SK-N-SH (cell line): ENCODE measurements around the gene CYFIP2. TPM values are rescaled to one million over a fixed set of nuclear protein-coding genes. Genes with fewer than 3 reads are reported as not detected.

Experiments
- CTCF ChIA-PET: fragments of 300-600, 350-600 bp; formaldehyde crosslinking; extraction: SDS; loops from one replicate; lab custom pipeline; 2021; lab: Yijun Ruan, JAX
- POLR2A ChIA-PET: fragments of 350-600 bp; sonication (Branson Sonifier 250); formaldehyde crosslinking; extraction: SDS; loops from one replicate; lab custom pipeline; 2020; ENCODE audit warnings: antibody characterized with exemption, inconsistent platforms; lab: Yijun Ruan, JAX
- DNase-seq: peaks from one replicate; pipeline ENCODE4 v3.0.0; 2012
- H2AFZ ChIP-seq: fragments of 200-600 bp; sonication (generic); 2 replicates; pipeline ENCODE4 v1.8.1; 2016; ENCODE audit warnings: antibody characterized with exemption, mild to moderate bottlenecking, low read depth
- H3F3A ChIP-seq: fragments of 200-600 bp; sonication (generic); replicated peaks from 2 replicates; pipeline ENCODE3; 2016; ENCODE audit warnings: antibody characterized with exemption, mild to moderate bottlenecking; ENCODE audit not compliant: insufficient read depth
- H3K27ac ChIP-seq, 2 experiments: fragments of 200-500 bp in 1 of 2; fragments of 200-600 bp in 1 of 2; sonication (Bioruptor generic) in 1 of 2; sonication (generic), shearing (Covaris generic) in 1 of 2; 2 replicates each; pipeline versions ENCODE4 v1.5.1 to v1.6.1; 2014 to 2016; ENCODE audit warnings: low read depth in 2 of 2, inconsistent platforms in 1 of 2, low read length in 1 of 2, mild to moderate bottlenecking in 1 of 2, mixed read lengths in 1 of 2
- H3K27me3 ChIP-seq: fragments of 200-600 bp; sonication (generic), shearing (Covaris generic); 2 replicates; pipeline ENCODE4 v1.6.1; 2016; ENCODE audit warnings: mixed run types; ENCODE audit not compliant: insufficient read depth
- H3K36me3 ChIP-seq, 2 experiments: fragments of 200-500 bp in 1 of 2; fragments of 200-600 bp in 1 of 2; sonication (Bioruptor generic) in 1 of 2; sonication (generic) in 1 of 2; replicated peaks in 1 of 2; 2 replicates each; pipeline versions ENCODE3 to v1.5.1; 2014 to 2016; ENCODE audit warnings: low read length in 1 of 2, mild to moderate bottlenecking in 1 of 2; ENCODE audit not compliant: insufficient read depth in 2 of 2, control insufficient read depth in 1 of 2
- H3K4me1 ChIP-seq, 2 experiments: fragments of 200-500 bp in 1 of 2; fragments of 200-600 bp in 1 of 2; sonication (Bioruptor generic) in 1 of 2; sonication (generic), shearing (Covaris generic) in 1 of 2; 2 replicates each; pipeline versions ENCODE4 v1.5.1 to v1.6.1; 2014 to 2016; ENCODE audit warnings: low read depth in 1 of 2, low read length in 1 of 2, mixed run types in 1 of 2; ENCODE audit not compliant: insufficient read depth in 2 of 2, control insufficient read depth in 1 of 2
- H3K4me2 ChIP-seq: fragments of 200-600 bp; sonication (generic), shearing (Covaris generic); 2 replicates; pipeline ENCODE4 v1.6.1; 2017; ENCODE audit warnings: mixed run types
- H3K4me3 ChIP-seq, 2 experiments: fragments of 200-500 bp in 1 of 2; fragments of 200-600 bp in 1 of 2; sonication (Bioruptor generic) in 1 of 2; sonication (generic), shearing (Covaris generic) in 1 of 2; 2 replicates each; pipeline versions ENCODE4 v1.5.1 to v1.8.1; 2014 to 2016; ENCODE audit warnings: low read depth in 2 of 2, inconsistent platforms in 1 of 2, low read length in 1 of 2, mild to moderate bottlenecking in 1 of 2, mixed read lengths in 1 of 2, moderate library complexity in 1 of 2
- H3K79me2 ChIP-seq: fragments of 200-600 bp; sonication (generic); 2 replicates; pipeline ENCODE4 v1.8.1; 2017; ENCODE audit warnings: mild to moderate bottlenecking; ENCODE audit not compliant: insufficient read depth
- H3K9ac ChIP-seq: fragments of 200-600 bp; sonication (generic); 2 replicates; pipeline ENCODE4 v1.6.1; 2017; ENCODE audit warnings: mixed run types
- H3K9me2 ChIP-seq: fragments of 200-600 bp; sonication (generic); 2 replicates; pipeline ENCODE4 v1.6.1; 2017; ENCODE audit warnings: mixed run types
- H3K9me3 ChIP-seq: fragments of 200-600 bp; sonication (generic); 2 replicates; pipeline ENCODE4 v1.6.1; 2017; ENCODE audit warnings: mixed run types, mild to moderate bottlenecking, moderate library complexity
- H4K20me1 ChIP-seq: fragments of 200-600 bp; sonication (generic); 2 replicates; pipeline ENCODE4 v1.6.1; 2017; ENCODE audit warnings: mild to moderate bottlenecking, mixed run types; ENCODE audit not compliant: insufficient read depth
- CHD2 ChIP-seq: fragments of 150-350 bp; IDR thresholded peaks from 2 replicates; pipeline ENCODE4 v1.6.1; 2018; ENCODE audit warnings: low read length; ENCODE audit not compliant: partially characterized antibody
- ELF1 ChIP-seq: IDR thresholded peaks from 2 replicates; pipeline ENCODE4 v1.4.0; 2012
- FOSL2 ChIP-seq: IDR thresholded peaks from 2 replicates; pipeline ENCODE4 v1.4.0; 2012; ENCODE audit warnings: low read depth, mild to moderate bottlenecking, moderate library complexity, borderline replicate concordance
- FOXJ3 ChIP-seq: sonication (generic); formaldehyde crosslinking; IDR thresholded peaks from 2 replicates; pipeline ENCODE4 v1.5.1; 2020; ENCODE audit warnings: mild to moderate bottlenecking, missing genetic modification reagents
- FOXM1 ChIP-seq: IDR thresholded peaks from 2 replicates; pipeline ENCODE4 v1.4.0; 2012; ENCODE audit warnings: low read depth, mild to moderate bottlenecking
- GABPA ChIP-seq: IDR thresholded peaks from 2 replicates; pipeline ENCODE4 v1.4.0; 2012; ENCODE audit warnings: low read depth, mild to moderate bottlenecking
- GATA2 ChIP-seq: sonication (generic); formaldehyde crosslinking; IDR thresholded peaks from 2 replicates; pipeline ENCODE4 v1.5.0; 2020; ENCODE audit warnings: mild to moderate bottlenecking, missing genetic modification reagents
- JUND ChIP-seq: IDR thresholded peaks from 2 replicates; pipeline ENCODE4 v1.4.0; 2012
- NFIC ChIP-seq: IDR thresholded peaks from 2 replicates; pipeline ENCODE4 v1.4.0; 2012; ENCODE audit warnings: borderline replicate concordance
- NRF1 ChIP-seq: IDR thresholded peaks from 2 replicates; pipeline ENCODE4 v1.6.1; 2012; ENCODE audit warnings: low read depth, mild to moderate bottlenecking, low read length
- PBX3 ChIP-seq: IDR thresholded peaks from 2 replicates; pipeline ENCODE4; 2012
- RXRA ChIP-seq: IDR thresholded peaks from 2 replicates; pipeline ENCODE4 v1.4.0; 2012; ENCODE audit warnings: low read depth, mild to moderate bottlenecking, borderline replicate concordance
- SIN3A ChIP-seq: IDR thresholded peaks from 2 replicates; pipeline ENCODE4 v1.6.1; 2012; ENCODE audit warnings: low read depth, mild to moderate bottlenecking, low read length, moderate library complexity, borderline replicate concordance
- TAF1 ChIP-seq: IDR thresholded peaks from 2 replicates; pipeline ENCODE4 v1.6.1; 2012; ENCODE audit warnings: low read depth, mild to moderate bottlenecking, low read length, moderate library complexity, borderline replicate concordance
- USF1 ChIP-seq: IDR thresholded peaks from 2 replicates; pipeline ENCODE4 v1.4.0; 2012; ENCODE audit warnings: low read depth, borderline replicate concordance
- USF2 ChIP-seq: fragments of 150-350 bp; IDR thresholded peaks from 2 replicates; pipeline ENCODE4 v1.6.1; 2017; ENCODE audit warnings: antibody characterized with exemption, low read length, low read depth, borderline replicate concordance
- YY1 ChIP-seq: IDR thresholded peaks from 2 replicates; pipeline ENCODE4 v1.4.0; 2012; ENCODE audit warnings: low read depth, mild to moderate bottlenecking
- ZBTB33 ChIP-seq: IDR thresholded peaks from 2 replicates; pipeline ENCODE4 v1.4.0; 2012; ENCODE audit warnings: low read depth, borderline replicate concordance
- WGBS: methylation state at CpG from one replicate; pipeline ENCODE4 v1.1.6; 2017; ENCODE audit warnings: low lambda C conversion rate; 5-methylcytosine and 5-hydroxymethylcytosine counted together
- polyA plus RNA-seq, 3 experiments: library from polyadenylated mRNA; depleted of rRNA; stranded (reverse); fragments of >200 nt; gene quantifications; 2 replicates each; pipeline ENCODE4 v1.2.3, GENCODE V29; 2012

Gene CYFIP2
- polyA plus RNA-seq, 1 of the 3 experiments (the other 2 are of a cell fraction): 20.1 TPM

GRCh38 chr5:157331807-157332206 lies 65.9 kb downstream of the CYFIP2 start:
- POLR2A ChIA-PET: no interaction called here
- no peak for TF ChIP-seq NRF1
- no peak for TF ChIP-seq NFIC
- TF ChIP-seq TAF1: no peak
- TF ChIP-seq PBX3: no peak
- no peak for TF ChIP-seq ELF1
- TF ChIP-seq ZBTB33: no peak
- TF ChIP-seq USF2: no peak
- TF ChIP-seq USF1: no peak
- TF ChIP-seq CHD2: no peak
- no peak for TF ChIP-seq FOXM1
- Histone ChIP-seq H3K4me3 (no peak overlapping the region), H2AFZ (no peak overlapping the region), H4K20me1 (no peaks in the 10 kb centered on the region), H3K27ac (no peak overlapping the region), H3K9ac (no peak overlapping the region), H3K4me2 (no peak overlapping the region), H3K79me2 (no peaks in the 10 kb centered on the region), H3F3A (no peaks in the 10 kb centered on the region), H3K9me2 (no peaks in the 10 kb centered on the region), H3K9me3 (no peaks in the 10 kb centered on the region), H3K27me3 (no peaks in the 10 kb centered on the region), H3K4me1 (no peaks in the 10 kb centered on the region; a peak in 2 of 4 replicates), H3K36me3 (peaks cover 3 to 34% of the 10 kb centered on the region in 2 experiments)
- WGBS: 97% methylated on average over 3 of the region's 3 CpGs
- no peak for DNase-seq
- CTCF ChIA-PET: interaction anchor here (1.1 to 1.4 kb wide), 3 partner anchors 143 to 183 kb away, joined by 3 read pairs; no protein-coding TSS in a partner anchor

- H3F3A ChIP-seq: no peaks in the 10 kb centered on the region
- CTCF ChIA-PET: interaction anchor here (0.7 to 4.8 kb wide), 9 partner anchors 8 to 408 kb away, joined by 3 to 24 read pairs (median 4); partner anchors contain the start of gene LSM11
- 83% methylated on average over 8 of the region's 8 CpGs for WGBS
- H3K9ac ChIP-seq: no peak overlapping the region
- H3K4me2 ChIP-seq: no peak overlapping the region
- no peaks in the 10 kb centered on the region for H3K9me3 ChIP-seq
- no peaks in the 10 kb centered on the region for H3K79me2 ChIP-seq
- H3K4me3 ChIP-seq: no peak overlapping the region
- no peak for DNase-seq
- no peaks in the 10 kb centered on the region for H3K27me3 ChIP-seq
- H3K4me1 ChIP-seq: no peaks in the 10 kb centered on the region; a peak in 1 of 4 replicates
- no peak overlapping the region for H3K27ac ChIP-seq
- no peak overlapping the region for H2AFZ ChIP-seq
- H3K36me3 ChIP-seq: peaks cover 3 to 35% of the 10 kb centered on the region in 2 experiments
- no peak for TF ChIP-seq FOXM1
- no peak for TF ChIP-seq SIN3A
- TF ChIP-seq FOSL2: no peak
- TF ChIP-seq GATA2: no peak
- no peak for TF ChIP-seq FOXJ3 (CRISPR knock-in tag)
- TF ChIP-seq JUND: no peak
- TF ChIP-seq YY1: no peak
- TF ChIP-seq GABPA: no peak
- TF ChIP-seq NFIC: no peak
- no peak for TF ChIP-seq RXRA
- TF ChIP-seq, all 33 proteins: peak for 0
- Histone ChIP-seq H4K20me1 (no peaks in the 10 kb centered on the region), H3K9me2 (no peaks in the 10 kb centered on the region)
- POLR2A ChIA-PET: no interaction called here
Observed at GRCh38 chr5:157335534-157336422, 69.9 kb downstream of the CYFIP2 start.
